Suprapubic skin (tissue), 4 donors: ENCODE data around the gene MRPL16. TPM values are rescaled to one million over a fixed set of nuclear protein-coding genes. Genes with fewer than 3 reads are reported as not detected.
"Not testable (repeated sequence)": the region's sequence is repeated elsewhere in the genome, so short reads cannot be mapped to it uniquely, and the experiment has no call there.

Experiments
- DNase-seq, 2 donors: peaks; one replicate each; pipeline ENCODE4 v3.0.0-alpha.2; 2019; ENCODE audit warnings: low spot score in 2 of 2
- H3K27ac ChIP-seq: fragments of 200-600 bp; sonication (generic); one replicate; pipeline ENCODE4 v1.5.1; 2019
- H3K27me3 ChIP-seq: fragments of 200-600 bp; sonication (generic); one replicate; pipeline ENCODE4 v1.5.1; 2019
- H3K36me3 ChIP-seq: fragments of 200-600 bp; sonication (generic); one replicate; pipeline ENCODE4 v1.5.1; 2019
- H3K4me1 ChIP-seq: fragments of 200-600 bp; sonication (generic); one replicate; pipeline ENCODE4 v1.5.1; 2019
- H3K4me3 ChIP-seq: fragments of 200-600 bp; sonication (generic); one replicate; pipeline ENCODE4 v1.5.1; 2019; ENCODE audit warnings: mild to moderate bottlenecking
- H3K9me3 ChIP-seq: fragments of 200-600 bp; sonication (generic); one replicate; pipeline ENCODE4 v1.5.1; 2019
- CTCF ChIP-seq, 2 donors: fragments of 200-600 bp in 1 of 2; fragments of 450-650 bp in 1 of 2; sonication (generic) in 1 of 2; IDR thresholded peaks; one replicate each; pipeline ENCODE4 v1.5.1; 2016 to 2019; ENCODE audit warnings: antibody characterized with exemption in 2 of 2, mild to moderate bottlenecking in 1 of 2, moderate library complexity in 1 of 2
- EP300 ChIP-seq: sonication (generic); formaldehyde crosslinking; IDR thresholded peaks from one replicate; pipeline ENCODE4 v1.6.1; 2017; ENCODE audit warnings: antibody characterized with exemption
- POLR2A ChIP-seq, 2 donors: fragments of 450-650 bp; IDR thresholded peaks; one replicate each; pipeline ENCODE4 v1.6.1; 2017; ENCODE audit warnings: antibody characterized with exemption in 2 of 2, mild to moderate bottlenecking in 2 of 2, moderate library complexity in 2 of 2
- POLR2AphosphoS5 ChIP-seq, 3 donors: sonication (generic); formaldehyde crosslinking; IDR thresholded peaks; one replicate each; pipeline ENCODE4 v1.6.1; 2017; ENCODE audit warnings: antibody characterized with exemption in 3 of 3
- WGBS: methylation state at CpG from one replicate; pipeline ENCODE4 v1.1.5; 2018; 5-methylcytosine and 5-hydroxymethylcytosine counted together
- total RNA-seq, 4 donors: library from RNA; depleted of rRNA; stranded (reverse); fragments of >200 nt; gene quantifications; one replicate each; pipeline ENCODE4 v1.1.0, GENCODE V29; 2016

The MRPL16 gene
- total RNA-seq, 4 donors from 2014 or later: 27.8 to 42.0 (median 32.4) TPM

- TF ChIP-seq EP300: no peak
- no peak for TF ChIP-seq CTCF (IDR thresholded peaks at IDR 0.05)
- no peak for TF ChIP-seq POLR2AphosphoS5 (IDR thresholded peaks at IDR 0.05)
- TF ChIP-seq POLR2A (IDR thresholded peaks at IDR 0.05): no peak
- no peak for DNase-seq
- no peaks in the 10 kb centered on the region for H3K9me3 ChIP-seq
- H3K4me1 ChIP-seq: no peaks in the 10 kb centered on the region
- no peaks in the 10 kb centered on the region for H3K27me3 ChIP-seq
- H3K4me3 ChIP-seq: no peak overlapping the region
- H3K36me3 ChIP-seq: no peaks in the 10 kb centered on the region
- no peak overlapping the region for H3K27ac ChIP-seq
- WGBS: 15% methylated on average over 2 of the region's 2 CpGs
Observed at GRCh38 chr11:59849129-59849528, 38.6 kb upstream of the MRPL16 start.

- not testable (repeated sequence) for H3K9me3 ChIP-seq, DNase-seq, H3K36me3 ChIP-seq, H3K4me1 ChIP-seq, H3K4me3 ChIP-seq, H3K27ac ChIP-seq, H3K27me3 ChIP-seq
- WGBS: 84% methylated on average over 6 of the region's 6 CpGs
Observed at GRCh38 chr11:59848439-59848838, 37.9 kb upstream of the MRPL16 start.

- Histone ChIP-seq H3K27me3 (no peaks in the 10 kb centered on the region), H3K36me3 (no peaks in the 10 kb centered on the region), H3K9me3 (no peaks in the 10 kb centered on the region), H3K27ac (no peak overlapping the region), H3K4me3 (no peak overlapping the region), H3K4me1 (no peaks in the 10 kb centered on the region)
- DNase-seq: no peak
- TF ChIP-seq EP300 (no peak), CTCF (IDR thresholded peaks at IDR 0.05) (no peak), POLR2AphosphoS5 (IDR thresholded peaks at IDR 0.05) (no peak), POLR2A (IDR thresholded peaks at IDR 0.05) (no peak)
- WGBS: 78% methylated on average over 3 of the region's 3 CpGs
Observed at GRCh38 chr11:59847626-59848025, 37.0 kb upstream of the MRPL16 start.

DNA sequence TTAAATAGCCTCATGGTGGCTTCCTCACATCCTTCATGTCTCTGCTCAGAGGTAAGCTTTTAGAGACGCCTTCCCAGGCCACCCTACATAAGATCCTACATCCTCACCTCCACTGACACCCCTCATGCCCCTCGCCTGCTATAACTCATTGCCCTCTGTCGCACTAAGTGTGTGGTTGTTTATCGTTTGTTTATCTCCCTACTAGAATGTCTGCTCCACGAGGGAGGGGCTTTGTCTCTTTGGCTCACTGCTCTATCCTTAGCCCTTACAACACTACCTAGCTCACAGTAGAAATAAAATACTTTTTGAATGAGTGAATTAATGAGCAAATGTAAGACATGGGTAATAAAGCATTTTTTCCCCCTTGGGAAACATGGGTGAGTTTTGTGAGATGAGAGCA, 36.0 kb upstream of the MRPL16 start:
- H3K27ac ChIP-seq: no peak overlapping the region
- no peaks in the 10 kb centered on the region for H3K9me3 ChIP-seq
- WGBS: 69% methylated on average over 5 of the region's 5 CpGs
- H3K36me3 ChIP-seq: no peaks in the 10 kb centered on the region
- no peaks in the 10 kb centered on the region for H3K4me1 ChIP-seq
- H3K4me3 ChIP-seq: no peak overlapping the region
- no peak for DNase-seq
- no peaks in the 10 kb centered on the region for H3K27me3 ChIP-seq
- TF ChIP-seq EP300: no peak
- no peak for TF ChIP-seq CTCF (IDR thresholded peaks at IDR 0.05)
- no peak for TF ChIP-seq POLR2AphosphoS5 (IDR thresholded peaks at IDR 0.05)
- no peak for TF ChIP-seq POLR2A (IDR thresholded peaks at IDR 0.05)

- no peak within 1 kb of the TSS for H3K27ac ChIP-seq
- WGBS: 88% methylated on average over 4 of the region's 4 CpGs
- no peak within 1 kb of the TSS for H3K4me3 ChIP-seq
- no peak for DNase-seq
- H3K4me1 ChIP-seq: no peaks in the 10 kb centered on the region
- no peaks in the 10 kb centered on the region for H3K9me3 ChIP-seq
- no peak for TF ChIP-seq POLR2A (IDR thresholded peaks at IDR 0.05)
- H3K27me3 ChIP-seq: no peaks in the 10 kb centered on the region
- no peaks in the 10 kb centered on the region for H3K36me3 ChIP-seq
Observed at GRCh38 chr11:59845399-59845798, 34.8 kb upstream of the MRPL16 start, which contains the start of gene CBLIF. Gene CBLIF (minus strand): TSS chr11:59845499. CDS start chr11:59845453, 46 bp downstream.

- Histone ChIP-seq H3K27ac (no peak overlapping the region), H3K4me1 (no peaks in the 10 kb centered on the region), H3K27me3 (no peaks in the 10 kb centered on the region), H3K9me3 (no peaks in the 10 kb centered on the region), H3K36me3 (no peaks in the 10 kb centered on the region), H3K4me3 (no peak overlapping the region)
- TF ChIP-seq POLR2A (IDR thresholded peaks at IDR 0.05) (no peak), EP300 (no peak)
- no peak for DNase-seq
- 78% methylated on average over 12 of the region's 12 CpGs for WGBS
Observed at GRCh38 chr11:59842316-59842715, 31.7 kb upstream of the MRPL16 start.

DNA sequence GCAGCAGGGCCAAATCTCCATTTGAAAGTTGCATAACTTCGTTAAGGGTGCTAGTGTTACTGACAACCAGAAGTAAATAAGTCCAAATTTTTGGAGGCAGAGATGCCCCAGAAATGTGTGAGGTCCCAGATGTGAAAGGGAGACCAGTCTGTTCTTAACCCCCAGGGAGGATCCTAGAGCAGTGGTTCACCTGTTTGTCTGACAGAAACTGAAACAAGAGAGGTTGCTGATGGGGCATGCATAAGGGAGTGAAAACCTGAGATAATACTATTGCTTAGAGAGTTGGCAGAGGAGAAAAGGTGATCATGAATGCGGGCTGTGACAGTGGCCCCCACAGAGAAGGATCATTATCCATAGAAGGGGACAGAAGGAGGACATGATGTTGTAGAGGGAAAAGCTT, 30.9 kb upstream of the MRPL16 start:
- no peak for DNase-seq
- H3K27me3 ChIP-seq: no peaks in the 10 kb centered on the region
- no peak overlapping the region for H3K27ac ChIP-seq
- H3K36me3 ChIP-seq: no peaks in the 10 kb centered on the region
- no peaks in the 10 kb centered on the region for H3K4me1 ChIP-seq
- no peaks in the 10 kb centered on the region for H3K9me3 ChIP-seq
- TF ChIP-seq EP300: no peak
- no peak for TF ChIP-seq POLR2A (IDR thresholded peaks at IDR 0.05)
- no peak for TF ChIP-seq POLR2AphosphoS5 (IDR thresholded peaks at IDR 0.05)
- no peak for TF ChIP-seq CTCF (IDR thresholded peaks at IDR 0.05)
- WGBS: 81% methylated on average over 2 of the region's 2 CpGs
- no peak overlapping the region for H3K4me3 ChIP-seq
